GM23338 (cell line): ENCODE measurements around the gene HSPBP1. TPM values are rescaled to one million over a fixed set of nuclear protein-coding genes. Genes with fewer than 3 reads are reported as not detected.
A peak's percentile ranks its signal among the peaks of the same experiment; 100 is the strongest.

Experiments used
- ATAC-seq: fragments of 200-7000 bp; cut with Tn5 transposase; 3 replicates; pipeline ENCODE4 v1.9.1; 2020
- DNase-seq: peaks from one replicate; pipeline ENCODE4 v3.0.0-alpha.2; 2015; ENCODE audit warnings: low spot score
- H2AFZ ChIP-seq: fragments of 200-600 bp; sonication (generic); 2 replicates; pipeline ENCODE4 v1.8.0; 2016; ENCODE audit warnings: antibody characterized with exemption, mild to moderate bottlenecking, moderate library complexity
- H3F3A ChIP-seq: fragments of 200-600 bp; sonication (generic); replicated peaks from 2 replicates; pipeline ENCODE4 v1.8.0; 2017; ENCODE audit warnings: antibody characterized with exemption, mixed run types, low read depth
- H3K27ac ChIP-seq: fragments of 200-600 bp; sonication (generic); 2 replicates; pipeline ENCODE4 v1.6.1; 2016; ENCODE audit warnings: low read depth
- H3K27me3 ChIP-seq: fragments of 200-600 bp; sonication (generic); 2 replicates; pipeline ENCODE4 v1.8.0; 2016; ENCODE audit warnings: mild to moderate bottlenecking, mixed run types, moderate library complexity; ENCODE audit not compliant: insufficient read depth
- H3K36me3 ChIP-seq: fragments of 200-600 bp; sonication (generic); 2 replicates; pipeline ENCODE4 v1.8.0; 2016; ENCODE audit warnings: mild to moderate bottlenecking; ENCODE audit not compliant: insufficient read depth
- H3K4me1 ChIP-seq: fragments of 200-600 bp; sonication (generic); 2 replicates; pipeline ENCODE4 v1.8.0; 2016; ENCODE audit warnings: mild to moderate bottlenecking, moderate library complexity; ENCODE audit not compliant: insufficient read depth
- H3K4me2 ChIP-seq: fragments of 200-600 bp; sonication (generic); 2 replicates; pipeline ENCODE4 v1.7.1; 2017; ENCODE audit warnings: mixed run types
- H3K4me3 ChIP-seq: fragments of 200-600 bp; sonication (generic); 2 replicates; pipeline ENCODE4 v1.6.1; 2016; ENCODE audit warnings: mixed run types
- H3K79me2 ChIP-seq: fragments of 200-600 bp; sonication (generic); replicated peaks from 2 replicates; pipeline ENCODE4 v1.8.0; 2017; ENCODE audit warnings: mild to moderate bottlenecking; ENCODE audit not compliant: insufficient read depth
- H3K9me2 ChIP-seq: fragments of 200-600 bp; sonication (generic); 2 replicates; pipeline ENCODE4 v1.8.0; 2017; ENCODE audit not compliant: insufficient read depth
- H4K20me1 ChIP-seq: fragments of 200-600 bp; sonication (generic); replicated peaks from 2 replicates; pipeline ENCODE4 v1.8.0; 2017; ENCODE audit warnings: mild to moderate bottlenecking; ENCODE audit not compliant: insufficient read depth
- H3K27ac Mint-ChIP-seq: 2 replicates; pipeline ENCODE4 v1.8.0; 2020; ENCODE audit warnings: inconsistent platforms, mild to moderate bottlenecking, moderate library complexity, mixed read lengths
- H3K27me3 Mint-ChIP-seq: 3 replicates; pipeline ENCODE4 v1.8.0; 2022; ENCODE audit warnings: low read depth, mild to moderate bottlenecking, moderate library complexity, mixed read lengths, inconsistent platforms; ENCODE audit not compliant: insufficient read depth, poor library complexity
- H3K36me3 Mint-ChIP-seq: 3 replicates; pipeline ENCODE4 v1.8.0; 2021; ENCODE audit warnings: low read depth, mild to moderate bottlenecking, inconsistent platforms, moderate library complexity, mixed read lengths
- H3K4me1 Mint-ChIP-seq: 3 replicates; pipeline ENCODE4 v1.8.0; 2020; ENCODE audit warnings: mild to moderate bottlenecking, inconsistent platforms, mixed read lengths
- H3K4me3 Mint-ChIP-seq: 3 replicates; pipeline ENCODE4 v1.8.0; 2021; ENCODE audit warnings: moderate library complexity, mild to moderate bottlenecking, inconsistent platforms, mixed read lengths
- H3K9me3 Mint-ChIP-seq: 3 replicates; pipeline ENCODE4 v1.8.0; 2020; ENCODE audit warnings: moderate library complexity, mild to moderate bottlenecking, inconsistent platforms, mixed read lengths
- ZNF114 ChIP-seq: fragments of 250-450 bp; sonication (Bioruptor Pico); IDR thresholded peaks from 2 replicates; pipeline ENCODE4 v1.5.0; 2020; ENCODE audit warnings: mild to moderate bottlenecking, moderate library complexity
- polyA plus RNA-seq: library from polyadenylated mRNA; unstranded; fragments of >200 nt; fragmentation: Nextera tagmentation; extraction: Ambion mirVana; gene quantifications from 2 replicates; pipeline ENCODE4 v1.2.1, GENCODE V29; 2016
- total RNA-seq: library from RNA; depleted of rRNA; stranded (reverse); fragments of >200 nt; shearing (Covaris generic); gene quantifications from 2 replicates; pipeline ENCODE4 v1.2.3, GENCODE V29; 2014
- TF ChIP-seq, protein P1 (sequence below): IDR thresholded peaks from 2 replicates; pipeline ENCODE4 v1.6.1; 2016; ENCODE audit warnings: antibody characterized with exemption
- TF ChIP-seq, protein P2 (sequence below), 2 experiments: fragments of 200-600 bp in 1 of 2; sonication (generic) in 1 of 2; conservative IDR thresholded peaks; 2 replicates each; pipeline versions ENCODE4 v1.5.1 to v1.6.1; 2016 to 2017; ENCODE audit warnings: antibody characterized with exemption in 2 of 2, low read depth in 2 of 2, mild to moderate bottlenecking in 2 of 2, moderate library complexity in 1 of 2

HSPBP1 gene
- total and polyA plus RNA-seq, 2 experiments from 2014 or later = 83.6 to 91.1 TPM

DNA sequence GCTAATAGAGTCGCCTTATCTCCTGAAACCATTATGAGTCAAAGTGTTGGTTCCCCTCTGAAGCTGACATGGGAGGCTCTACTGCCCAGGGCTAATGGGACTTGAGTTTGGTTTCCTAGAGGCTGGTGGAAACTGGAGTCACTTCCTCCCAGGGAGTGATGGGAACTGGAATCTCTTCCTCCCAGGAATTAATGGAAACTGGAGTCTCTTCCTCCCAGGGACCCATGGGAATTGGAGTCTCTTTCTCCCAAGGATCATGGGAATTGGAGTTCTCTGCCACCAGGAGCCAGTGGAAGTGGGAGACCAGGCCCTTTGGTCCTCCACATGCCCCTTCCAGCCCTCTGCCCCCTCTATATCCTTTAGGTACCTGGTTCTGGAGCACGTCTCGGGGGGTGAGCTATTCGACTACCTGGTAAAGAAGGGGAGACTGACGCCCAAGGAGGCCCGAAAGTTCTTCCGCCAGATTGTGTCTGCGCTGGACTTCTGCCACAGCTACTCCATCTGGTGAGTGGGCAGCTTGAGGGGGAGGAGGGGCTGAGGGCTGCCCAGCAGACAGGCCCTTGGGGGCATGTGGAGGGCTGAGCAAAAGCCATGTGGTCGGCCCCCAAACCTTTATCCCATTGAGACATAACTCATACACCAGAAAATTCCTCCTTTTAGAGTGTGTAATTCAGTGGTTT, 9.3 kb upstream of the HSPBP1 start:
- Mint-ChIP-seq H3K27ac (no peak overlapping the region), H3K27me3 (peaks cover 9% of the 10 kb centered on the region), H3K4me1 (peaks cover 11% of the 10 kb centered on the region; the same call in 2 of the 3 replicates), H3K9me3 (no peaks in the 10 kb centered on the region), H3K4me3 (no peak overlapping the region), H3K36me3 (peaks cover 52% of the 10 kb centered on the region)
- Histone ChIP-seq H3K4me1 (no peaks in the 10 kb centered on the region; the same call in 1 of the 2 replicates), H3K79me2 (0 out of 2 replicates have a peak, but pooled peaks cover 7% of the 10 kb centered on the region), H3F3A (0 out of 2 replicates have a peak, but pooled peaks cover 7% of the 10 kb centered on the region), H4K20me1 (0 out of 2 replicates have a peak, but pooled peaks cover 4% of the 10 kb centered on the region), H3K27ac (no peak overlapping the region), H3K36me3 (peaks cover 27% of the 10 kb centered on the region), H3K4me3 (no peak overlapping the region), H3K9me2 (no peaks in the 10 kb centered on the region), H3K4me2 (no peak overlapping the region), H3K27me3 (no peaks in the 10 kb centered on the region), H2AFZ (no peak overlapping the region)
- TF ChIP-seq, protein P1, sequence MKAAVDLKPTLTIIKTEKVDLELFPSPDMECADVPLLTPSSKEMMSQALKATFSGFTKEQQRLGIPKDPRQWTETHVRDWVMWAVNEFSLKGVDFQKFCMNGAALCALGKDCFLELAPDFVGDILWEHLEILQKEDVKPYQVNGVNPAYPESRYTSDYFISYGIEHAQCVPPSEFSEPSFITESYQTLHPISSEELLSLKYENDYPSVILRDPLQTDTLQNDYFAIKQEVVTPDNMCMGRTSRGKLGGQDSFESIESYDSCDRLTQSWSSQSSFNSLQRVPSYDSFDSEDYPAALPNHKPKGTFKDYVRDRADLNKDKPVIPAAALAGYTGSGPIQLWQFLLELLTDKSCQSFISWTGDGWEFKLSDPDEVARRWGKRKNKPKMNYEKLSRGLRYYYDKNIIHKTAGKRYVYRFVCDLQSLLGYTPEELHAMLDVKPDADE = peak; percentile 44; the same call in 1 of the 2 replicates
- TF ChIP-seq, protein P2, sequence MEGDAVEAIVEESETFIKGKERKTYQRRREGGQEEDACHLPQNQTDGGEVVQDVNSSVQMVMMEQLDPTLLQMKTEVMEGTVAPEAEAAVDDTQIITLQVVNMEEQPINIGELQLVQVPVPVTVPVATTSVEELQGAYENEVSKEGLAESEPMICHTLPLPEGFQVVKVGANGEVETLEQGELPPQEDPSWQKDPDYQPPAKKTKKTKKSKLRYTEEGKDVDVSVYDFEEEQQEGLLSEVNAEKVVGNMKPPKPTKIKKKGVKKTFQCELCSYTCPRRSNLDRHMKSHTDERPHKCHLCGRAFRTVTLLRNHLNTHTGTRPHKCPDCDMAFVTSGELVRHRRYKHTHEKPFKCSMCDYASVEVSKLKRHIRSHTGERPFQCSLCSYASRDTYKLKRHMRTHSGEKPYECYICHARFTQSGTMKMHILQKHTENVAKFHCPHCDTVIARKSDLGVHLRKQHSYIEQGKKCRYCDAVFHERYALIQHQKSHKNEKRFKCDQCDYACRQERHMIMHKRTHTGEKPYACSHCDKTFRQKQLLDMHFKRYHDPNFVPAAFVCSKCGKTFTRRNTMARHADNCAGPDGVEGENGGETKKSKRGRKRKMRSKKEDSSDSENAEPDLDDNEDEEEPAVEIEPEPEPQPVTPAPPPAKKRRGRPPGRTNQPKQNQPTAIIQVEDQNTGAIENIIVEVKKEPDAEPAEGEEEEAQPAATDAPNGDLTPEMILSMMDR (conservative IDR thresholded peaks at IDR 0.05; ENCODE audit: low read depth in 2 of 2) = no peak
- ATAC-seq (no peak), DNase-seq (no peak)

DNA sequence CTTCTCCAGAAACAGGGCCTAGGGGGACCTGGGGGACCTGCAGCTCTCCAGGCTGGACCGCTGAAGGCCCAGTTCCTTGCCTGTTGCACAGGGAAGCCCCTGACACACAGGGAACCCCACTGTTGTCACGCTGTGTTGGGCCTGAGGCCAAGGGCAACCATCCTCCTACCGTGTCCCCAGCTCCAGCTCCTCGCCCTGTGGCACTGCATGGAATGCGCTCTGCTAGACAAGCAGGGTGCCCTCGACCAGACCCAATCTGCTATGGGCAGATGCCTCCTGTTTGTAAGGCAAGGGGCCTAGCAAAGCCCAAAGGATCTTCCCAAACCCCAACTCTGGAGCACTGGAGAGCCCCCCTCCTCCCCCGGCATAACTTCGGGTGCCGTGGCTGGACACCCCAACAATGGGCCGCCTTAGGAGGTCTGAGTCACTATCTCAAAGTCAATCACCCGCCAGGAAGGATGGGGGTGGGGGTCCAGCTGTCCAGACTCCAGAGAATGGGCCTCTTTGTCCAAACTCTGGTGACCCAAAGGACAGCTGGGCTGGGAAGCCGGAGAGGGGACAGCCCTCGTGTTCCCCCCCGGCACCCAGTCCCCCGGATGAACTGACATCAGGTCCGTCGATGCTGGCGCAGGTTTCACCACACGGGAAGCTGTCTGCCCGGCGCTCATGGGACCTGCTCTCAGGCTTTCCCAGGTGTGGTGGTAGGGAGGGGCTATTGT, 7.6 kb upstream of the HSPBP1 start:
- H3K9me3 Mint-ChIP-seq = no peaks in the 10 kb centered on the region
- 0 out of 2 replicates have a peak, but pooled peaks cover 4% of the 10 kb centered on the region for H4K20me1 ChIP-seq
- H3F3A ChIP-seq = 0 out of 2 replicates have a peak, but pooled peaks cover 11% of the 10 kb centered on the region
- no peak for TF ChIP-seq ZNF114 (CRISPR knock-in tag)
- H2AFZ ChIP-seq = no peak overlapping the region
- H3K4me1 ChIP-seq = peaks cover 3% of the 10 kb centered on the region
- H3K27me3 Mint-ChIP-seq = peaks cover 14% of the 10 kb centered on the region
- no peak overlapping the region for H3K4me2 ChIP-seq
- ATAC-seq (no peak), DNase-seq (no peak)
- peaks cover 46% of the 10 kb centered on the region for H3K36me3 Mint-ChIP-seq
- H3K4me3 Mint-ChIP-seq = no peak overlapping the region
- peaks cover 22% of the 10 kb centered on the region; the same call in 1 of the 2 replicates for H3K36me3 ChIP-seq
- H3K27ac Mint-ChIP-seq = no peak overlapping the region
- H3K27me3 ChIP-seq = no peaks in the 10 kb centered on the region
- peaks cover 15% of the 10 kb centered on the region for H3K4me1 Mint-ChIP-seq
- no peak overlapping the region for H3K27ac ChIP-seq
- H3K9me2 ChIP-seq = no peaks in the 10 kb centered on the region
- 0 out of 2 replicates have a peak, but pooled peaks cover 7% of the 10 kb centered on the region for H3K79me2 ChIP-seq
- H3K4me3 ChIP-seq = no peak overlapping the region
